HepG2 (cell line): Measurements from ENCODE around the gene MIR17HG. TPM values are rescaled to one million over a fixed set of nuclear protein-coding genes. Genes with fewer than 3 reads are reported as not detected.

Experiments
- ARHGAP35 ChIP-seq: sonication (generic); formaldehyde crosslinking; IDR thresholded peaks from 2 replicates; pipeline ENCODE4 v1.9.0; 2022; ENCODE audit warnings: mild to moderate bottlenecking, inconsistent platforms, moderate library complexity, missing genetic modification reagents, borderline replicate concordance
- CENPX ChIP-seq: sonication (generic); formaldehyde crosslinking; IDR thresholded peaks from 2 replicates; pipeline ENCODE4 v1.9.0; 2021; ENCODE audit warnings: mild to moderate bottlenecking, missing genetic modification reagents, moderate library complexity
- KLF13 ChIP-seq: sonication (generic); formaldehyde crosslinking; IDR thresholded peaks from 2 replicates; pipeline ENCODE4 v1.4.0; 2020; ENCODE audit warnings: mild to moderate bottlenecking, missing genetic modification reagents
- MXD4 ChIP-seq: IDR thresholded peaks from 2 replicates; pipeline ENCODE4 v1.6.1; 2016; ENCODE audit warnings: mild to moderate bottlenecking, missing biosample characterization, missing genetic modification reagents
- PRPF4 ChIP-seq: fragments of 200-400 bp; formaldehyde crosslinking; IDR thresholded peaks from 2 replicates; pipeline ENCODE4 v1.6.1; 2016; ENCODE audit warnings: low read length, low read depth; ENCODE audit not compliant: poor library complexity, severe bottlenecking
- RARG ChIP-seq: sonication (generic); formaldehyde crosslinking; IDR thresholded peaks from 2 replicates; pipeline ENCODE4 v1.4.0; 2020; ENCODE audit warnings: low read depth, mild to moderate bottlenecking, missing genetic modification reagents
- THYN1 ChIP-seq: sonication (generic); formaldehyde crosslinking; IDR thresholded peaks from 2 replicates; pipeline ENCODE4 v1.8.1; 2023; ENCODE audit warnings: low read depth, mild to moderate bottlenecking, moderate library complexity, missing genetic modification reagents, borderline replicate concordance
- ZFP1 ChIP-seq: IDR thresholded peaks from 2 replicates; pipeline ENCODE4 v1.6.1; 2016
- ZFYVE20 ChIP-seq: sonication (generic); formaldehyde crosslinking; IDR thresholded peaks from 2 replicates; pipeline ENCODE4 v1.8.0; 2023; ENCODE audit warnings: low read depth, mild to moderate bottlenecking, moderate library complexity, missing genetic modification reagents, borderline replicate concordance
- ZNF12 ChIP-seq: sonication (generic); formaldehyde crosslinking; IDR thresholded peaks from 2 replicates; pipeline ENCODE4 v1.5.0; 2020; ENCODE audit warnings: missing genetic modification reagents
- ZNF674 ChIP-seq: sonication (generic); formaldehyde crosslinking; IDR thresholded peaks from 2 replicates; pipeline ENCODE4 v1.5.0; 2020; ENCODE audit warnings: low read depth, mild to moderate bottlenecking, missing genetic modification reagents
- ZSCAN20 ChIP-seq: sonication (generic); formaldehyde crosslinking; IDR thresholded peaks from 2 replicates; pipeline ENCODE4 v1.4.0; 2020; ENCODE audit warnings: missing genetic modification reagents, mild to moderate bottlenecking, borderline replicate concordance
- ZSCAN5A ChIP-seq: sonication (generic); formaldehyde crosslinking; IDR thresholded peaks from 2 replicates; pipeline ENCODE4 v1.8.0; 2022; ENCODE audit warnings: mild to moderate bottlenecking, missing genetic modification reagents, borderline replicate concordance
- ZSCAN9 ChIP-seq: IDR thresholded peaks from 2 replicates; pipeline ENCODE4 v1.6.1; 2016; ENCODE audit warnings: borderline replicate concordance
- polyA plus RNA-seq, 8 experiments: library from polyadenylated mRNA; depleted of rRNA in 3 of 8; stranded (reverse) in 7 of 8; unstranded in 1 of 8; fragments of >200 nt; fragmentation: Illumina TruSeq in 4 of 8; extraction: Trizol in 4 of 8; gene quantifications; 2 replicates each; pipeline versions ENCODE4 v1.2.1 to v1.2.3, GENCODE V29; 2011 to 2016; ENCODE audit warnings: low read depth in 4 of 8, missing spikeins in 1 of 8, mixed read lengths in 1 of 8; ENCODE audit not compliant: insufficient read depth in 1 of 8
- total RNA-seq, 5 experiments: library from RNA; depleted of rRNA; stranded (reverse); fragments of >200 nt; fragmentation: Illumina TruSeq; extraction: Trizol; gene quantifications; 2 replicates each; pipeline ENCODE4 v1.2.3, GENCODE V29; 2016; ENCODE audit warnings: low read depth in 1 of 5
- TF ChIP-seq, protein P1 (sequence below): sonication (generic); formaldehyde crosslinking; IDR thresholded peaks from 2 replicates; pipeline ENCODE4 v1.5.0; 2020; ENCODE audit warnings: missing genetic modification reagents
- TF ChIP-seq, protein P2 (sequence below): sonication (generic); formaldehyde crosslinking; IDR thresholded peaks from 2 replicates; pipeline ENCODE4 v1.9.0; 2021; ENCODE audit warnings: missing genetic modification reagents, borderline replicate concordance
- TF ChIP-seq, protein P3 (sequence below), 2 experiments: IDR thresholded peaks; 2 replicates each; pipeline ENCODE4 v1.6.1; 2011 to 2012; ENCODE audit warnings: low read length in 2 of 2, borderline replicate concordance in 1 of 2, low read depth in 1 of 2, mild to moderate bottlenecking in 1 of 2, moderate library complexity in 1 of 2
- TF ChIP-seq, protein P4 (sequence below): sonication (generic); formaldehyde crosslinking; IDR thresholded peaks from 2 replicates; pipeline ENCODE4 v1.4.0; 2020; ENCODE audit warnings: missing genetic modification reagents; ENCODE audit errors: not compliant biosample characterization
- TF ChIP-seq, protein P5 (sequence below): sonication (generic); formaldehyde crosslinking; IDR thresholded peaks from 2 replicates; pipeline ENCODE4 v1.9.0; 2021; ENCODE audit warnings: missing genetic modification reagents, mild to moderate bottlenecking, borderline replicate concordance

MIR17HG gene
- total and polyA plus RNA-seq, 2 of the 13 experiments (the other 11 are each of a cell fraction or from before 2014, with no cell fraction given) = 2.5 to 12.3 TPM

GRCh38 chr13:91348906-91349435, 1.5 kb downstream of the MIR17HG start (continued):
- TF ChIP-seq, protein P1, sequence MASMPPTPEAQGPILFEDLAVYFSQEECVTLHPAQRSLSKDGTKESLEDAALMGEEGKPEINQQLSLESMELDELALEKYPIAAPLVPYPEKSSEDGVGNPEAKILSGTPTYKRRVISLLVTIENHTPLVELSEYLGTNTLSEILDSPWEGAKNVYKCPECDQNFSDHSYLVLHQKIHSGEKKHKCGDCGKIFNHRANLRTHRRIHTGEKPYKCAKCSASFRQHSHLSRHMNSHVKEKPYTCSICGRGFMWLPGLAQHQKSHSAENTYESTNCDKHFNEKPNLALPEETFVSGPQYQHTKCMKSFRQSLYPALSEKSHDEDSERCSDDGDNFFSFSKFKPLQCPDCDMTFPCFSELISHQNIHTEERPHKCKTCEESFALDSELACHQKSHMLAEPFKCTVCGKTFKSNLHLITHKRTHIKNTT (CRISPR knock-in tag) = no peak
- TF ChIP-seq ZNF12 (CRISPR knock-in tag) (no peak), KLF13 (no peak), ZNF674 (CRISPR knock-in tag) (no peak), PRPF4 (no peak), RARG (CRISPR knock-in tag) (no peak), ZSCAN5A (CRISPR knock-in tag) (no peak), ARHGAP35 (no peak), ZSCAN20 (CRISPR knock-in tag) (no peak), MXD4 (CRISPR knock-in tag) (peak; percentile 87), ZSCAN9 (CRISPR knock-in tag) (peak; percentile 36; the same call in 1 of the 2 replicates), ZFP1 (CRISPR knock-in tag) (no peak; the same call in 1 of the 2 replicates), ZFYVE20 (CRISPR knock-in tag) (no peak), CENPX (CRISPR knock-in tag) (no peak), THYN1 (CRISPR knock-in tag) (no peak)
- TF ChIP-seq, protein P2, sequence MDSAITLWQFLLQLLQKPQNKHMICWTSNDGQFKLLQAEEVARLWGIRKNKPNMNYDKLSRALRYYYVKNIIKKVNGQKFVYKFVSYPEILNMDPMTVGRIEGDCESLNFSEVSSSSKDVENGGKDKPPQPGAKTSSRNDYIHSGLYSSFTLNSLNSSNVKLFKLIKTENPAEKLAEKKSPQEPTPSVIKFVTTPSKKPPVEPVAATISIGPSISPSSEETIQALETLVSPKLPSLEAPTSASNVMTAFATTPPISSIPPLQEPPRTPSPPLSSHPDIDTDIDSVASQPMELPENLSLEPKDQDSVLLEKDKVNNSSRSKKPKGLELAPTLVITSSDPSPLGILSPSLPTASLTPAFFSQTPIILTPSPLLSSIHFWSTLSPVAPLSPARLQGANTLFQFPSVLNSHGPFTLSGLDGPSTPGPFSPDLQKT = no peak
- TF ChIP-seq, protein P3, sequence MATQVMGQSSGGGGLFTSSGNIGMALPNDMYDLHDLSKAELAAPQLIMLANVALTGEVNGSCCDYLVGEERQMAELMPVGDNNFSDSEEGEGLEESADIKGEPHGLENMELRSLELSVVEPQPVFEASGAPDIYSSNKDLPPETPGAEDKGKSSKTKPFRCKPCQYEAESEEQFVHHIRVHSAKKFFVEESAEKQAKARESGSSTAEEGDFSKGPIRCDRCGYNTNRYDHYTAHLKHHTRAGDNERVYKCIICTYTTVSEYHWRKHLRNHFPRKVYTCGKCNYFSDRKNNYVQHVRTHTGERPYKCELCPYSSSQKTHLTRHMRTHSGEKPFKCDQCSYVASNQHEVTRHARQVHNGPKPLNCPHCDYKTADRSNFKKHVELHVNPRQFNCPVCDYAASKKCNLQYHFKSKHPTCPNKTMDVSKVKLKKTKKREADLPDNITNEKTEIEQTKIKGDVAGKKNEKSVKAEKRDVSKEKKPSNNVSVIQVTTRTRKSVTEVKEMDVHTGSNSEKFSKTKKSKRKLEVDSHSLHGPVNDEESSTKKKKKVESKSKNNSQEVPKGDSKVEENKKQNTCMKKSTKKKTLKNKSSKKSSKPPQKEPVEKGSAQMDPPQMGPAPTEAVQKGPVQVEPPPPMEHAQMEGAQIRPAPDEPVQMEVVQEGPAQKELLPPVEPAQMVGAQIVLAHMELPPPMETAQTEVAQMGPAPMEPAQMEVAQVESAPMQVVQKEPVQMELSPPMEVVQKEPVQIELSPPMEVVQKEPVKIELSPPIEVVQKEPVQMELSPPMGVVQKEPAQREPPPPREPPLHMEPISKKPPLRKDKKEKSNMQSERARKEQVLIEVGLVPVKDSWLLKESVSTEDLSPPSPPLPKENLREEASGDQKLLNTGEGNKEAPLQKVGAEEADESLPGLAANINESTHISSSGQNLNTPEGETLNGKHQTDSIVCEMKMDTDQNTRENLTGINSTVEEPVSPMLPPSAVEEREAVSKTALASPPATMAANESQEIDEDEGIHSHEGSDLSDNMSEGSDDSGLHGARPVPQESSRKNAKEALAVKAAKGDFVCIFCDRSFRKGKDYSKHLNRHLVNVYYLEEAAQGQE (IDR thresholded peaks at IDR 0.05; ENCODE audit: borderline replicate concordance in 1 of 2, low read depth in 1 of 2, low read length in 2 of 2) = no peak; a peak in 1 of 4 replicates
- TF ChIP-seq, protein P4, sequence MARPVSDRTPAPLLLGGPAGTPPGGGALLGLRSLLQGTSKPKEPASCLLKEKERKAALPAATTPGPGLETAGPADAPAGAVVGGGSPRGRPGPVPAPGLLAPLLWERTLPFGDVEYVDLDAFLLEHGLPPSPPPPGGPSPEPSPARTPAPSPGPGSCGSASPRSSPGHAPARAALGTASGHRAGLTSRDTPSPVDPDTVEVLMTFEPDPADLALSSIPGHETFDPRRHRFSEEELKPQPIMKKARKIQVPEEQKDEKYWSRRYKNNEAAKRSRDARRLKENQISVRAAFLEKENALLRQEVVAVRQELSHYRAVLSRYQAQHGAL = no peak
- TF ChIP-seq, protein P5, sequence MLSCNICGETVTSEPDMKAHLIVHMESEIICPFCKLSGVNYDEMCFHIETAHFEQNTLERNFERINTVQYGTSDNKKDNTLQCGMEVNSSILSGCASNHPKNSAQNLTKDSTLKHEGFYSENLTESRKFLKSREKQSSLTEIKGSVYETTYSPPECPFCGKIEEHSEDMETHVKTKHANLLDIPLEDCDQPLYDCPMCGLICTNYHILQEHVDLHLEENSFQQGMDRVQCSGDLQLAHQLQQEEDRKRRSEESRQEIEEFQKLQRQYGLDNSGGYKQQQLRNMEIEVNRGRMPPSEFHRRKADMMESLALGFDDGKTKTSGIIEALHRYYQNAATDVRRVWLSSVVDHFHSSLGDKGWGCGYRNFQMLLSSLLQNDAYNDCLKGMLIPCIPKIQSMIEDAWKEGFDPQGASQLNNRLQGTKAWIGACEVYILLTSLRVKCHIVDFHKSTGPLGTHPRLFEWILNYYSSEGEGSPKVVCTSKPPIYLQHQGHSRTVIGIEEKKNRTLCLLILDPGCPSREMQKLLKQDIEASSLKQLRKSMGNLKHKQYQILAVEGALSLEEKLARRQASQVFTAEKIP (CRISPR knock-in tag) = no peak
